HT1080 (cell line): Measurements from ENCODE around the gene GNAT1. TPM values are rescaled to one million over a fixed set of nuclear protein-coding genes. Genes with fewer than 3 reads are reported as not detected.

Experiments
- DNase-seq: peaks from one replicate; pipeline ENCODE4 v3.0.0-alpha.2; 2015; ENCODE audit warnings: low read depth
- total RNA-seq: library from RNA; depleted of rRNA; stranded (reverse); fragments of >200 nt; shearing (Covaris generic); gene quantifications from 2 replicates; pipeline ENCODE4 v1.2.3, GENCODE V29; 2014

The GNAT1 gene
- total RNA-seq, 1 experiment from 2014 or later, result not detected

DNA sequence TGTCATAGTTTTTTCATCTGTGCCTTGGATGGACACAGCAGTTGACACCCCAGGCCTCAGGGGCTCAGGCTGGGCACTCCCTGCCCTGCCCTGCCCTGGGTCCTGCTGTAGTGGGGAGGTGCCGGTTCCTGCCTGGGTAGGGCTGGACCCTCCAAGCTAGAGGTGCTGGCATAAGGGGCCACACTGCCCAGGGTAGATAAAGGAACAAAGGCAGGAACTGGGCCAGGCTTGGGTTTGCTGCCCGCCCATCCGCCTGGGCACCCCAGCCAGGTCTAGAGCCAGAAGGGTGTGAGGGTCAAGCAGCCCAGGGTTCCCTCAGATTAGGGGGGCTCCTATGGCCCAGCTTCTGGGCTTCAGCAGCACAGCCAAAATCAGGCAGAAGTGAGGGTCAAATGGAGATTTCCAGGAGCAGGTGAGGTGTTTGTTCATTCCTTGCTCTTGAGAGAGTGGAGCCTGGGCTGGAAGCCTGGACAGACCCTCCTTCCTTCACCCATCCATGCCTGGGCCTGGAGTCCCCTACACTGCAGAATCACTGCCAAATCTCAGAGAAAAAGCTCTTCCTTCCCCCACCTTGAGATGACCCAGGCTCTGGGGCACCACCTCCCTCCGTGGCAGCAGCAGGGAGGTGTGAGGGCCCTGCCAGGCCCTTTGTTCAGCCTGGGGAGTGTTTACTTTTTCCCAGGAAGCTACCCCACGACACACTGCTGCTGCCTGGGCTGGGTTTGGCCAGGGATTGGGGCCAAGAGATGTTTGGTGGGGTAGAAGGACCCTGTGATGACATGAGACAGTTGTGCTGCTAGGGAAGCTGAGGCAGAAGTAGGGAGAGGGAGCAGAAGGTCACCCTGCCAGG, 29.2 kb upstream of the GNAT1 start:
- DNase-seq, result no peak

GRCh38 chr3:50163572-50164455, 27.6 kb upstream of the GNAT1 start:
- peak; percentile 90 for DNase-seq

DNA sequence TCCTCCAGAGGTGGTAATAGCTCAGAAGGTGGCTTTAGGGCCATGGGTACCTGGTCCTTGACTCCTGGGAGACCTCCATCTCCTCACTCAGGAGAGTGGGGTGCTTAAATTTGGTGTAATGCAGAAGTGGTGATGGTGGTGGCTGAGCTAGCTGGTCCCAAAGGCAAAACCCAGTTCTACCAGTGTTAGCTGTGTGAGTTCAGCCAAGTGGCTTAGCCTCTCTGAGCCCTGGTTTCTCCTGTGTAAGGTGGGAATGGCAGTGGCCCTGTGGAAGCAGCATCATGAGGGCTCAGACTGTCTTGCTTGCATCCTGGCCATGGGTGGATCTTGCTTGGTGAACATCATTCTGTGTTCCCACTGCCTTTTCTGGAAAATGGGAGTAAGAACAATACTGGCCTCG, 26.9 kb upstream of the GNAT1 start:
- no peak for DNase-seq

DNA sequence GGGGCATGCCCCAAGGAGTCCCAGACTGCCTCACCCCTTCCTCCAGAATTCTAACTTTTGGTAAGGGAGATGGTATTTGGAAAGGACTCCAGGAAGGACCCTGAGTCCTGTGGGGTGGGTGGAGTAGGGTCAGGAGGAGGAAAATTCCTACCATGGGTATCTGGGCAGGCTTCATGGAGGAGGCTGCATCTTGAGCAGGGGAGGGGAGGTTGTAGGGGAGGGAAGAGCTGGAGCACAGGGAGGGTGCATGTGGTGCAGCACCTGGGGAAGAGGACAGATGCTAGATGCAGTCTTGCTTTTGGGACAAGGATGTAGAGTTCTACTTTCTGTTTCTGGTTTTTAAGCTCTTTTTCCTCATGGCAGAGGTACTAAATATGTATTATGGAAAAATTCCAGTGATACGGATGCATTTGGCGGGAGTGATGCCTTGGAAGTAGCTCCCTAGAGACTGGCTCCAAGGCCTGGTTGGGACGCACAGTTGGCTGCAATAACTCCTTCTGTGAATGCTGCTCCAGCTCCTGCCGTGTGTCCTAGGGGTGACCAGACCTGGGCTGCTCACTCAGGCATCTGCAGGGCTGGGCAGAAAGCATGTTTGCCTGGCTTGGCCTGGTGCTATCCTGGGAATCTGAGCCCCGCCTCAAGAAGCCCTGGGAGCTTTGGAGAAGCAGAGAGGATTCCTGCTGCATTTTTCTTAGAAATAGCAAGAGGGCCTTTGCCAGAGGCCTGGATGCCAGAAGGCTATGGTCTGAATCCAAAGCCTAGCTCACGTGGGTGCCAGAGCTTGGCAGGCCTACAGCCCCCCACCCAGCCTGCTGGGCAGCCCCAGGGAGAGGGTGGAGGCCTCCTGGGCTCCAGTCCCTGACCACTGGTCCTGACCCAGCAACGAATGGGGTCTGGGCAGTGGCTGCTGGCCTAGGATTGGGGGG, 26.2 kb upstream of the GNAT1 start:
- no peak for DNase-seq

GRCh38 chr3:50165910-50166538, 25.4 kb upstream of the GNAT1 start:
- no peak for DNase-seq

DNA sequence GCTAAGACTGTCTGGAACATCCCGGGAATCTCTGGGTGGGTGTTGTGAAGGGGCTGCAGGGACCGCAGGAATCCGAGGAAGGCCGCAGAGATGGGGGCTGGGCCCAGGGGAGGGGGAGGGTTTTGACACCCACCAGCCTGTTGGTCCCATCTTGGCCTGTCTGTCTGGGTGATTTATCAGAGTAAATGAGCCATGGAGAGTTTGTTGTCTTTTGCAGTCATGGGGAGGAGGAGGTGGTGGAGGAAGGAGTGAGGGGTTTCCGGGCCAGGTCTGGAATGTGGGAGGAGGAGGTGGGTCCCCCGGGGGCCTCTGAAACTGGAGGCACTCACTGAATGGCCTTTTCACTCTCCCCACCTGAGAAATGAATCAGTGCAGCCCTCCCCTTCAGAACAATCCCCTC, 24.8 kb upstream of the GNAT1 start:
- peak; percentile 36 for DNase-seq

- peak; percentile 50 for DNase-seq
Observed at GRCh38 chr3:50167069-50167840, 24.2 kb upstream of the GNAT1 start.

- no peak for DNase-seq
Observed at GRCh38 chr3:50167841-50168209, 23.6 kb upstream of the GNAT1 start.

GRCh38 chr3:50168388-50168787, 23.0 kb upstream of the GNAT1 start:
- DNase-seq, result no peak

DNA sequence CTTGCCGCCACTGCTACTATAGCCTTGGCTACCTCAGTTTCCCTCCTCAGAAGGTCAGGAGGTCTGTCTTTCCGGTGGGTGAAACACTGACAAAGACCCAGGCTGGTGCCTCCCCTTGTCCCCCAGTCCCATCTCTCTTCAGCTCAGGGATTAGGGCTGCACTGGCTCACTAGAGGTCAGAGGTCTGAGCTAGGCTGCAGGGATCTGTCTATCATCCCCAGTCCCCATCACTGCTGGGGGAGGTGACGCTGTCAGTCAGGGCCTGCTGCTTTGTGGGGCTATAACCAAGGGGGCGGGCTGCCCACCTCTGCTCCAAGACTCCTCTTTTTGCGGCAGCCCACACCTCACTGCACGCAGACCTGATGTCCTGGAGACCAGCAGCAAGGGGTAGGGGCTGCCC, 22.6 kb upstream of the GNAT1 start:
- DNase-seq, result no peak

DNA sequence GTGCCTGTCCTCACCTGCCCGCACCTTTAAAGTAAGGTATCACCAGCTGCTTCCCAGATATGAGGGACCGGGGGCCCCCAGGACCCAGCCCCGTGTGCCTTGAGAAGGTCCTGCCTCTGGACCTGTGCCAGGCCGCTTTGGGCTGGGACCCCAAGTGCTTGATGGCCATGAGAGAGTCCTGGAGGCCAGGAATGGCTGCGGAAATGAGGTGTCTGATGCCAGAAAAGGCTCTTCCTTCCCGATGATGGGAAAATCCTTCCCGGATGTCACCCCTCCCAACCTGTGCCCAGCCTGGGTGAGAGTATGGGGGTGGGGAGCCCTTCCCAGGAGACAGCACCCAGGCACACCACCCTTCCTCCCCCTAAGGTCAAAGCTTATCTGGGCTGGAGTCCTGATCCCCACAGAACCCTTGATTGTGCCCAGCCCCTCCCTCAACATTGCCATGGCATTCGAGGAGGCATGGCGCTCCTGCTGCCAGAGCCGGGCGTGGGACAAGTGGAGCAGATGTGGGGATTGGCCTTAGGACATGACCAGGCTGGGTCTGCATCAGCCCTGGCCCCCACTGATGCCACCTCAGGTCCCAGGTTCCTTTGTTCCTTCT, 22.1 kb upstream of the GNAT1 start:
- no peak for DNase-seq

GRCh38 chr3:50169858-50170257, 21.6 kb upstream of the GNAT1 start:
- DNase-seq, result no peak

DNA sequence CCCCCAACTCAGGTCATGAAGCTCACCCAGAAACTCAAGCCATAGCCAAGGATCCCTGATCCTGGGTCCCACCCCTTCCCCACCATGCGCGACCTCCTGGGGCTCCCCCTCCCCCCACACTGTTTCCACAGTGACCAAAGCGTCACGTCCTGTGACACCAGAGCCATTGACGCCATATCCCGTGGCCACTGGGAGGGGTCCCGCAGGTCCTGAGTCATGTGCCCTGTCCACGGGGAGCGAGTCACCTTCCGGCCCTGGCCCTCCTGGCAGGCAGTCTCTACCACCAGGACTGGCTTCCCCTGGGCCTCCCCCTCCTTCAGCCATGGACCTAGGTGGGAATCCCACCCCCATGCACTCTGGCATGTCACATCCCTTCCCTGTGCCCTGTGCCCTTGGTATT, 20.7 kb upstream of the GNAT1 start:
- peak; percentile 86 for DNase-seq

GRCh38 chr3:50171540-50172301, 19.7 kb upstream of the GNAT1 start:
- DNase-seq, result no peak

DNA sequence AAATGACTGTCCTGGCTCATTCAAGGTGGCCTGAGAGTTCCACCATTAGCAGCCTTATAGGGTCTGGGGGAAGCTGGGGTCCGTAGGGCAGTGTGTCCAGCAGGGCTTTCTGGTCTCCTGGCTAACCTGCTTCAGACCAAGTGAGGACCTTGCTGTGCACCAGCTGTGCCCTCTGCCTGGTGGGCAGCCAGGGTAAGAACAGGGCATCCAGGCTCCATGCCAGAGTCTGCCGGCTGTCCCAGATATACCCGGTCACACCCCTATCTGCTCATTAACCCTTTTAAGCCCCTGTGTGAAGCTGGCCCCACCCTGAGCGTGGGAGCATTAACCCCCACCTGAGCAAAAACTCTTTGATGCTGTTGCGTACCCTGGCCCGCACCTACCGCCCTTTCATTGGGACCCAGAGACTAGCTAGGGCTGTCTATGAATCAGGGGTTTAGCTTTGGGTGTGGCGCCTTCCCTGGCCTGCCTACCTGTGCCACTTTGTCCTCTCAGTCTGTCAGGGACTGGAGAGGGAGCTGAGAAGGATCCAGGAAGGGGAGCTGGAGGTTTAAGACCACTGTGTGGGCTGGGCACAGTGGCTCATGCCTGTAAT, 18.7 kb upstream of the GNAT1 start:
- no peak for DNase-seq

DNA sequence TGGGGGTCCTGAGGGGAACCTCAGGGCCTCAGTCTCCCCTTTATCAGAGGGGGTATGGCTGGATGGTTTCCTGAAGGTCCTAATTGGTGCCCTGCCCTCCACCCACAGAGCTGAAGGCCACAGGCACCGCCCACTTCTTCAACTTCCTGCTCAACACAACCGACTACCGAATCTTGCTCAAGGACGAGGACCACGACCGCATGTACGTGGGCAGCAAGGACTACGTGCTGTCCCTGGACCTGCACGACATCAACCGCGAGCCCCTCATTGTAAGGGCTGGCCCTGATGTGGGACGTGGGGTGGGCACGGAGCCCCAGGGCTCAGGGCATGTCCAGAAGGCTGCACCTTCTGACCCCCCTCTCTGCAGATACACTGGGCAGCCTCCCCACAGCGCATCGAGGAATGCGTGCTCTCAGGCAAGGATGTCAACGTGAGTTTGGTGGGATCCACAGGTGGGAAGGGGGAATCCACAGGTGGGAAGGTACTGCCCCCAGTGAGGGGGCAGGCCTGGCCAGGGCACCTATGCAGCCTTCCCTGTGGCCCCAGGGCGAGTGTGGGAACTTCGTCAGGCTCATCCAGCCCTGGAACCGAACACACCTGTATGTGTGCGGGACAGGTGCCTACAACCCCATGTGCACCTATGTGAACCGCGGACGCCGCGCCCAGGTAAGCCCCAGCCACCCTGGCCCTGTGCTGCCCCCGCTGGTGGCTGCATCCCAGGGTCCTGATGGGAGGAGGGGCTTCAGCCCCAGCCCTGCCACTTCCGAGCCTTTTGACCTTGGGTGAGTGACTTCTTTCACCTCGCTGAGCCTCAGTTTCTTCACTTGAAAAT, 17.5 kb upstream of the GNAT1 start:
- no peak for DNase-seq

- no peak for DNase-seq
Observed at GRCh38 chr3:50174517-50174895, 16.9 kb upstream of the GNAT1 start.
